ENCODE data around the gene KSR1.

GRCh38 chr17:27564463-27564862, 108.2 kb downstream of the KSR1 start:
- TF ChIP-seq FOXA1 (IDR thresholded peaks at IDR 0.05) = no peak
- no peak for TF ChIP-seq PKNOX1 (IDR thresholded peaks at IDR 0.05)
- TF ChIP-seq SP1 (IDR thresholded peaks at IDR 0.05) = no peak
- TF ChIP-seq LEF1 (IDR thresholded peaks at IDR 0.05; ENCODE audit: borderline replicate concordance) = no peak
- TF ChIP-seq BHLHE40 (IDR thresholded peaks at IDR 0.05; ENCODE audit: borderline replicate concordance) = no peak
- no peak for TF ChIP-seq FOXK2 (IDR thresholded peaks at IDR 0.05)
- no peak for TF ChIP-seq NFRKB (IDR thresholded peaks at IDR 0.05)
- no peak for TF ChIP-seq FOXM1 (IDR thresholded peaks at IDR 0.05; ENCODE audit: borderline replicate concordance)
